Fibroblast of lung (primary cell): Measurements from ENCODE around the gene LSAMP.

ENCODE experiments used
- EZH2 ChIP-seq: IDR thresholded peaks from 2 replicates; pipeline ENCODE4 v1.5.1; 2012; ENCODE audit warnings: low read length, control low read depth, mild to moderate bottlenecking; ENCODE audit errors: missing control alignments
- TF ChIP-seq, protein P1 (sequence below), 2 donors: IDR thresholded peaks in 1 of 2; conservative IDR thresholded peaks in 1 of 2; 1 replicate in 1 of 2; 2 replicates in 1 of 2; pipeline ENCODE4 v1.5.1; 2011 to 2012; ENCODE audit warnings: low read length in 2 of 2, control low read depth in 1 of 2, inconsistent platforms in 1 of 2, low read depth in 1 of 2, mild to moderate bottlenecking in 1 of 2

DNA sequence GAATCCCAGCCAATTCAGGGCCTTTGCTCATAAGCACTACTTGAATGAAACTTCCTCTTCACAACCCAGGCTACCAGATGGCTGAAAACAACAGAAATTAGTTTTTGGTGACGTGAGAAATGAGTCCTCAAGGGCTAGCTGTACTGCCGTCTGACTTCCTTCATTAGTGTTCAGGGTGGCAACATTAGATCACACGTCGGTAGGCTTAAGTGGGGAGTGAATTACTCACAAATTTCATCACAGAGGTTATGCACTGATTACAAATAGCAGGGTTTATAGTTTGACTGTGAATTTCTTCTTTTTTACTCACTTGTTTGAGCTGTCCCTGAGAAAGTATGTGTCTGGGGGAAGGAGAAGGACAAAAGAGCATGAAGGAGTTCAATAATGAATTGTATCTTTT lies 424.8 kb downstream of the LSAMP start:
- TF ChIP-seq, protein P1, sequence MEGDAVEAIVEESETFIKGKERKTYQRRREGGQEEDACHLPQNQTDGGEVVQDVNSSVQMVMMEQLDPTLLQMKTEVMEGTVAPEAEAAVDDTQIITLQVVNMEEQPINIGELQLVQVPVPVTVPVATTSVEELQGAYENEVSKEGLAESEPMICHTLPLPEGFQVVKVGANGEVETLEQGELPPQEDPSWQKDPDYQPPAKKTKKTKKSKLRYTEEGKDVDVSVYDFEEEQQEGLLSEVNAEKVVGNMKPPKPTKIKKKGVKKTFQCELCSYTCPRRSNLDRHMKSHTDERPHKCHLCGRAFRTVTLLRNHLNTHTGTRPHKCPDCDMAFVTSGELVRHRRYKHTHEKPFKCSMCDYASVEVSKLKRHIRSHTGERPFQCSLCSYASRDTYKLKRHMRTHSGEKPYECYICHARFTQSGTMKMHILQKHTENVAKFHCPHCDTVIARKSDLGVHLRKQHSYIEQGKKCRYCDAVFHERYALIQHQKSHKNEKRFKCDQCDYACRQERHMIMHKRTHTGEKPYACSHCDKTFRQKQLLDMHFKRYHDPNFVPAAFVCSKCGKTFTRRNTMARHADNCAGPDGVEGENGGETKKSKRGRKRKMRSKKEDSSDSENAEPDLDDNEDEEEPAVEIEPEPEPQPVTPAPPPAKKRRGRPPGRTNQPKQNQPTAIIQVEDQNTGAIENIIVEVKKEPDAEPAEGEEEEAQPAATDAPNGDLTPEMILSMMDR (conservative IDR thresholded peaks at IDR 0.05 in 1 of 2, IDR thresholded peaks at IDR 0.05 in 1 of 2; ENCODE audit: low read depth in 1 of 2, low read length in 2 of 2) = no peak
- no peak for TF ChIP-seq EZH2
